Tibial nerve (tissue), 3 donors: ENCODE data around the gene MUC5B.

ENCODE experiments used
- POLR2A ChIP-seq, 2 donors: fragments of 450-650 bp; IDR thresholded peaks; one replicate each; pipeline ENCODE4 v1.6.1; 2017; ENCODE audit warnings: antibody characterized with exemption in 2 of 2, mild to moderate bottlenecking in 2 of 2, moderate library complexity in 2 of 2
- TF ChIP-seq, protein P1 (sequence below), 5 experiments: fragments of 200-600 bp in 3 of 5; fragments of 450-650 bp in 2 of 5; sonication (generic) in 3 of 5; IDR thresholded peaks; one replicate each; pipeline ENCODE4 v1.5.1; 2016 to 2019; ENCODE audit warnings: antibody characterized with exemption in 5 of 5, mild to moderate bottlenecking in 3 of 5, moderate library complexity in 2 of 5

DNA sequence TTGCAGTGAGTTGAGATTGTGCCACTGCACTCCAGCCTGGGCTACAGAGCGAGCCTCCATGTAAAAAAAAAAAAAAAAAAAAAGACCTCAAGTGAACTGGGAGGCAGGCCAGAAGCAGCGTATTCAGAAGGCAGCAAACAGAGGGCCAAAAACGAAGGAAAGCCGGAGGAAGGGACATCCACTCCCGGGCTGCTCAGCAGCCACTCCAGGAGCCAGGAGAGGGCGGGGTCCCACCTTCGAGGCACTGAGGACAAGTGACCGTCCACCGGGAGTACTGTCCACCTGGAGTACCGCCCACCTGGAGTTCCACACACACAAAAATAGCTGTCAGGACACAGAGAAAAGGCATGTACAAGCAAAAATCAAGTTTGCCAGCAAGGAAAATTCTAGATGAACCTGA lies 81.1 kb downstream of the MUC5B start:
- no peak for TF ChIP-seq POLR2A (IDR thresholded peaks at IDR 0.05)
- TF ChIP-seq, protein P1, sequence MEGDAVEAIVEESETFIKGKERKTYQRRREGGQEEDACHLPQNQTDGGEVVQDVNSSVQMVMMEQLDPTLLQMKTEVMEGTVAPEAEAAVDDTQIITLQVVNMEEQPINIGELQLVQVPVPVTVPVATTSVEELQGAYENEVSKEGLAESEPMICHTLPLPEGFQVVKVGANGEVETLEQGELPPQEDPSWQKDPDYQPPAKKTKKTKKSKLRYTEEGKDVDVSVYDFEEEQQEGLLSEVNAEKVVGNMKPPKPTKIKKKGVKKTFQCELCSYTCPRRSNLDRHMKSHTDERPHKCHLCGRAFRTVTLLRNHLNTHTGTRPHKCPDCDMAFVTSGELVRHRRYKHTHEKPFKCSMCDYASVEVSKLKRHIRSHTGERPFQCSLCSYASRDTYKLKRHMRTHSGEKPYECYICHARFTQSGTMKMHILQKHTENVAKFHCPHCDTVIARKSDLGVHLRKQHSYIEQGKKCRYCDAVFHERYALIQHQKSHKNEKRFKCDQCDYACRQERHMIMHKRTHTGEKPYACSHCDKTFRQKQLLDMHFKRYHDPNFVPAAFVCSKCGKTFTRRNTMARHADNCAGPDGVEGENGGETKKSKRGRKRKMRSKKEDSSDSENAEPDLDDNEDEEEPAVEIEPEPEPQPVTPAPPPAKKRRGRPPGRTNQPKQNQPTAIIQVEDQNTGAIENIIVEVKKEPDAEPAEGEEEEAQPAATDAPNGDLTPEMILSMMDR (IDR thresholded peaks at IDR 0.05): no peak
